GM18517 (cell line): ENCODE measurements around the gene HSPBP1.

Source experiments
- ATAC-seq: cut with Tn5 transposase; IDR thresholded peaks from one replicate; pipeline ENCODE4 v1.9.1; 2021; ENCODE audit warnings: mild to moderate bottlenecking, moderate library complexity; ENCODE audit not compliant: unreplicated experiment

The HSPBP1 gene

DNA sequence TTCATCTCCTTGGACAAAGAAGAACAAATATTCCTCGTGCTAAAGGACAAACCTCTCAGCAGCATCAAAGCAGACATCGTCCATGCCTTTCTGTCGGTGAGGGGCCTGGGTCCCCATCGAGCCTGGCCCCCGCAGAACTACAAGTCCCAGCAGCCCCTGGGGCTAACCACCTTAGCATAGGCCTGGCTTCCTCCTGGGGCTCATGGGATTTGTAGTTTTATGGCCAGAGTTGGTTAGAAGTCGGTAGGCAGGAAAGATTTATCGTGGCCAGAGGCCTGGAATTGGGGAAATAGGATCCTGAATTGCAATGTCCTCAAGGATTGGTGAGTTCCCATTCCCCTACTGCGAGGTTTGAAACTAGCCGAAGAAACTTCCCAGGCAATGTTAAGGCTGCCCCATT, 25.6 kb upstream of the HSPBP1 start:
- ATAC-seq, result no peak

DNA sequence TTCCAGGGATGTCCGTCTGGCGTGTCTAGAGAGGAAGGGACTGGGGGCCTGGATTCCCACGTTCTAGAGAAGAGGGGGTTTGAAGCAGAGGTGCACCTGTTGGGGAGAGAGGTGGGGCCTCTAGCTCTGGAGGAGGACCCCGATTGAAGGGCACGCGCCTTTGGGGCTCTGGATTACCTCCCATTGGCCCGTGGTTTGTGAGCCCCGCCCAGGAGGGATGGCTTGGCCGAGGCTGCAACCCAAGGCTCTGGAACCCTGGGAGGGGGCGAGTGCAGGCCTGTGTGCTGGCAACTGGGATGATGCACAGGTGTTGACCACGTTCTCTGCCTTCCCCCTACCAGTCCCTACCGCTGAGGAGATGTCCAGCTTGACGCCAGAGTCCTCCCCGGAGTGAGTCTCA, 25.1 kb upstream of the HSPBP1 start:
- no peak for ATAC-seq

- no peak for ATAC-seq
These were observed 24.5 kb upstream of the HSPBP1 start for GRCh38 chr19:55304279-55304978.

DNA sequence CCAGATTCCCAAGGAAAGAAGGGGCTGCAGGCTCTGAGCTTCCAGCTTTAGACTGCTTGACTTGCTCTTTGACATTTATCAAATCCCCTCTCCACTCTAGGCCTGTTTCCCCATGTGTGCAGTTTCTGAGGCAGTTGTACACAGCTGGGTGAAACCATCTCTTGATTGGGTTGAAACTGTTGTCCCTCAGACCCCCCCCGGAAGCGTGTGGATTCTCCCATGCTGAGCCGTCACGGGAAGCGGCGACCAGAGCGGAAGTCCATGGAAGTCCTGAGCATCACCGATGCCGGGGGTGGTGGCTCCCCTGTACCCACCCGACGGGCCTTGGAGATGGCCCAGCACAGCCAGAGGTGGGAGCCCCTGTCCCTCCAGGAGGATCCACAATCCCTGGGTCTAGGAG, 23.6 kb upstream of the HSPBP1 start:
- ATAC-seq, result no peak

- ATAC-seq, result no peak
These were observed 22.4 kb upstream of the HSPBP1 start for GRCh38 chr19:55302318-55302703.

- peak; percentile 59 for ATAC-seq
These were observed 21.8 kb upstream of the HSPBP1 start for GRCh38 chr19:55301459-55302317.

- no peak for ATAC-seq
These were observed 21.1 kb upstream of the HSPBP1 start for GRCh38 chr19:55300886-55301458.

- ATAC-seq, result no peak
These were observed 20.1 kb upstream of the HSPBP1 start for GRCh38 chr19:55299991-55300390.

GRCh38 chr19:55297267-55297666, 17.4 kb upstream of the HSPBP1 start:
- ATAC-seq, result no peak

GRCh38 chr19:55289117-55289796, 9.3 kb upstream of the HSPBP1 start:
- ATAC-seq, result no peak

DNA sequence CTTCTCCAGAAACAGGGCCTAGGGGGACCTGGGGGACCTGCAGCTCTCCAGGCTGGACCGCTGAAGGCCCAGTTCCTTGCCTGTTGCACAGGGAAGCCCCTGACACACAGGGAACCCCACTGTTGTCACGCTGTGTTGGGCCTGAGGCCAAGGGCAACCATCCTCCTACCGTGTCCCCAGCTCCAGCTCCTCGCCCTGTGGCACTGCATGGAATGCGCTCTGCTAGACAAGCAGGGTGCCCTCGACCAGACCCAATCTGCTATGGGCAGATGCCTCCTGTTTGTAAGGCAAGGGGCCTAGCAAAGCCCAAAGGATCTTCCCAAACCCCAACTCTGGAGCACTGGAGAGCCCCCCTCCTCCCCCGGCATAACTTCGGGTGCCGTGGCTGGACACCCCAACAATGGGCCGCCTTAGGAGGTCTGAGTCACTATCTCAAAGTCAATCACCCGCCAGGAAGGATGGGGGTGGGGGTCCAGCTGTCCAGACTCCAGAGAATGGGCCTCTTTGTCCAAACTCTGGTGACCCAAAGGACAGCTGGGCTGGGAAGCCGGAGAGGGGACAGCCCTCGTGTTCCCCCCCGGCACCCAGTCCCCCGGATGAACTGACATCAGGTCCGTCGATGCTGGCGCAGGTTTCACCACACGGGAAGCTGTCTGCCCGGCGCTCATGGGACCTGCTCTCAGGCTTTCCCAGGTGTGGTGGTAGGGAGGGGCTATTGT, 7.6 kb upstream of the HSPBP1 start:
- ATAC-seq, result no peak

DNA sequence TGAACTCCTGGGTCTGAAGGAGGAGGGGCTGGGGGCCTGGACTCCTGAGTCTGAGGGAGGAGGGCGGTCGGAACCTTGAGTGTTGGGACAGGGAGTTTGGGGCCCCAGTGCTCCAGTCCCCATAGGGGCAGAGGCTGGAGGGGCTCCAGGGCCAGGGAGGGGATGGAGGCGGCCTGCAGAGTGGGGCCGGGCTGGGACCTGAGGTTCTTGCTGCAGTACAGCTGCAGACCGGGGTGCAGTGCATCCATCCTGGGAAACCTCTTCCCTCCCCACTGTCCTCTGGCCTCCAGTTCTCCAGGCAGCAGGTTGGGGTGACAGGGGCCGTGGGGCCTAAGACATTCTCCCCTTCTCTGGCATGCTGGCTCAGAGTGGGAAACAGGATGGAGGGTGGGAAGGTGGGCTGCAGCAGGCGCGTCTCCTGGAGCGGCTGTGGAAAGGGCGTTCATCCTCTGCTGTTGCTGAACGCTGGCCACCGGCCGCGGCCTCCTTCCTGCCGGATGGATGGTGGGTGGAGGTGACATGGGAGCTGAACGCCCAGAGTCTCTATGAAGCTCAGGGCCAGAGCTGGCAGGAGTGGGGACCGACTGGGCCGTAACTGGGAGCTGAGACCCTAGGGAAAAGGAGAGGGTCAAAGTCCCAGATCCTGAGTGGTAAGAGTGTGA, 5.5 kb upstream of the HSPBP1 start:
- no peak for ATAC-seq

GRCh38 chr19:55284405-55285058, 4.6 kb upstream of the HSPBP1 start:
- no peak for ATAC-seq

- ATAC-seq, result no peak
These were observed 3.9 kb upstream of the HSPBP1 start, which contains the start of gene BRSK1 for GRCh38 chr19:55283548-55284377. Gene BRSK1, plus strand, starts transcription at chr19:55283997. Its CDS starts 446 bp downstream, at chr19:55284443.

- ATAC-seq, result no peak
These were observed 570 bp downstream of the HSPBP1 start for GRCh38 chr19:55279340-55279739.

DNA sequence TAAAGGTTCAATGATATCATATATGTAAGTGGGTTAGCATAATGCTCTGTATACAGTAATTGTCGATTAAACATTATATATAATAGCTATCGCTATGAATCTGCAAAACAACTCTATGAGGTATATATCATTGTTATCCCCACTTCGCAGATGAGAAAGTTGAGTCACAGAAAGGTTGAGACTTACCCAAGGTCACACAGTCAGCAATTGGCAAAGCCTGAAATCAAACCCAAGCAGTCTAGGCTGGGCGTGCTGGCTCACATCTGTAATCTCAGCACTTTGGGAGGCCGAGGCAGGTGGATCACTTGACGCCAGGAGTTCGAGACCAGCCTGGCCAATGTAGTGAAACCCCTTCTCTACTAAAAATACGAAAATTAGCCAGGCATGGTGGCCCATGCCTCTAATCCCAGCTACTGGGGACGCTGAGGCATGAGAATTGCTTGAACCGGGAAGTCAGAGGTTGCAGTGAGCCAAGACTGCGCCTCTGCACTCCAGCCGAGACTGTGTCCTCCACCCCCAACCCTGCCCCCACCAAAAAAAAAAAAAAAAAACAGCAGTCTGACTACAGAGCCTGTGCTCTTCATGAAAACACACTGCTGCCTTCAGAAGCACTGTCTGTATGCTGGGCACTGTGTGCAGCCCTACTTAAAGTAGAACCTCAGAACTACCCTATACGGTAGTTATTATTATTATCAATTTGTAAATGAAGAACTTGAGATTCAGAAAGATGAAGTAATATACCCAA, 1.3 kb downstream of the HSPBP1 start:
- no peak for ATAC-seq

- ATAC-seq, result no peak
These were observed 2.4 kb downstream of the HSPBP1 start for GRCh38 chr19:55277494-55277893.
